ENCODE measurements around the gene POU3F1.

The POU3F1 gene

DNA sequence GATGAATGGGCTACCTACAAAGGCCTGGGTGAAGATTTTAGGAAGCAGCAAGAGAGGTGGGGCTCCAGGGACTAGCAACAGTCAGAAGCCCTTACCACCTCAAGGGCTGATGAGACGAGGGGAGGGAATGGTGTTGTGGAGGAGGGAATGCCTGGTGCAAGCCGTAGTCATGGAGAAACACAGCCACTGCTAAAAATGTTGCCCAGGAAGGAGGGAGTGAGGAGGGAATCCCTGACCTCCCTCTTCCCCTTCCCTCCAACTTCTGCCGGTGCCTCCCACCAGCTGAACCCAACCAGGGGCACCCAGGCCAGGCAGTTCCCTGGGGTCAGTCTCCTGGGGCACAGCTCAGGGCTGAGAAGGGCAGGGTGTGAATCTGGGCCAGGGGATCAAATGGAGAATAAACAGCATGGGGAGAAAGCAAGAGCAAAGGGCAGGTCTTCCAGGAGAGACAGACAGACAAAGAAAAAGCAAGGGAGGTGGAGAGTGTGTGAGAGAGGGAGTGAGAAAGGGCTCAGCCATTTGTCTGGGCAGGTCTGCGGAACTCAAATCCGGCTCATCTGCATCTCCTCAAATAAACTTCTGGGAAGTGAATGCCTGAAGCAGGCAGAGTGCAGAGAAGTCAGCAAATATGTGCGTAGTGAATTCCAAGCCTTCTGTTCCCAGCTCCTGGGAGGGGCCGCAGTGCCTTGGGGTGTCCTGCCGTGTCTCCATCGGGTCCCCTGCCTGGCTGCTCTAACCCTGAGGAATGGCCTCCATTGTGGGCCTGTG, 27.1 kb upstream of the POU3F1 start:
- no peak for DNase-seq (ENCODE audit: low read depth, low spot score)

DNA sequence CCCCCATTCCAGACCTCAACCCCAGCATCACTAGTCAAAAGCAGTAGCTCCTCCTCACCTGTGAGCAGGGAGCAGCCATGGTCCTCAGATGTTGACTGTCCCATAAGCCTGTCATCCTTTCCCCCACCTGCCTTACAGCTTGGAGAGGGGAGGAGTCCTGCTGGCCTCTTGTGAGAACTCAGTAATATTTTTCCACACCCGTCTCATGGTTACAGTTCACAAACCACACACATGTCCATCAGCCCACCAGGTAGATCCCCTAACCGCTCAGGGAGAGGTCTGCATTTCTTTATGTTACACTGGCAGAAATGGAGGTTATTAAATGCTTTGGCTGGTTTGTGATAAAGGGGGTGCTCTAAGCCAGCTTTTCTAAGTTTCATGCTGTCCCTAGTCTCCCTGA, 26.3 kb upstream of the POU3F1 start:
- no peak for DNase-seq (ENCODE audit: low read depth, low spot score)

DNA sequence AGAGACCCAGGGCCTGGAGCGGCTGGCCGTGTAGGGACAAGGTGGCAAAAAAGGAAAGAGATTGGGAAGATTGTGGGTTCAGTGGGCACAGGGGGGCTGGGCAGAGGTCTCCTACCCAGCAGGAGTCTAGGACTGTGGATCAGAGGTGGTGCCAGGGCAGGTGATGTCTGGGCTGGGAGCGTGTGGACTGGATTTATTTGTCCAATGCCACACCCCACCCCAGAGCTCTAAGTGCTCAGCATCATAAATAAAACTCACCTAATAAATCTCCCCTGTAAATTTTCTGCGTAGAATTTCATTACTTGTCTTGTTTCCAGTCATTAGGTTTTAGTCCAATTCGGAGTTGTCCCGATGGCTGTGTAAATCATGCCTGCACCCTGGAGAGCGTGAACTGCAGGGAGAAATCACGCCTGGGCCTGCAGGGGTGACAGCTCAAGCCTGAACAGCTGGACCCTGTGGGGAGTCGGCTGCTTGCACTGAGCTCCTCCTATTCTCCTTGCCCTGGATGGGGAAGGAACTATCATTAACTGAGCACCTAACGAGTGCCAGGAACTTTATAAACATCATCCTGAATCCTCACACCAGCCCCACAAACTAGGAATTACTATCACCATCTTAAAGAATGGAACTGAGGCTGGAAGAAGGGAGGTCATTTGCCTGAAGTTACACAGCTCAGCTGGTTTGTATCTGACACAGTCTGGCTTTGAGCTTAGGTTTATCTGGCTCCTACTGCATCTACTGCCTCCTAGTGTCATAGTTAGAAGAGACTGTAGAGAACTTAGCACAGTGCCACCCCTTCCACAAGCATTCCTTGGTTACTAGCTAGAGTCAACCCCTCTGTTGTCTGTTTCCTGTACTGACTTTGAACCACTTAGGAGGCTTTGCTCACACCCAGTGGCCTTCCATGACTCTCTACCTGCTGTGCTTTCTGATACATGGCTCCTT, 25.0 kb upstream of the POU3F1 start:
- no peak for DNase-seq (ENCODE audit: low read depth, low spot score)

DNA sequence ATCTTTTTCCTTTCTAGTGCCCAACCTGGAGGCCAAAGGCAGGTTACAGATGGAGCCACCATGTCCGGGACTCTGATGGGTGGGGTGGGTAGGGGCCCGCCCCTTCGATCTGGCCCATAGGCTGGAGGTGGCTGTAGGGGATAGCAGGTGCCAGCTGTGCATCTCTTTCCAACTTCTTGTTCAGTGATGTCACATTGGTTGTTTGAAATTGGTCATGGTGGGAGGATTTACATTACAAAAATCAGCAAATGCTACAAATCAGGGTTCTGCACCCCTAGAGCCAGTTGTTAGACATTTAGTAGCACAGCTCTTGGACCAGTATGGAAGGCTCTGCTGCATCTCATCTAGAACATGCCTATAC, 22.4 kb upstream of the POU3F1 start:
- DNase-seq (ENCODE audit: low read depth, low spot score): no peak

DNA sequence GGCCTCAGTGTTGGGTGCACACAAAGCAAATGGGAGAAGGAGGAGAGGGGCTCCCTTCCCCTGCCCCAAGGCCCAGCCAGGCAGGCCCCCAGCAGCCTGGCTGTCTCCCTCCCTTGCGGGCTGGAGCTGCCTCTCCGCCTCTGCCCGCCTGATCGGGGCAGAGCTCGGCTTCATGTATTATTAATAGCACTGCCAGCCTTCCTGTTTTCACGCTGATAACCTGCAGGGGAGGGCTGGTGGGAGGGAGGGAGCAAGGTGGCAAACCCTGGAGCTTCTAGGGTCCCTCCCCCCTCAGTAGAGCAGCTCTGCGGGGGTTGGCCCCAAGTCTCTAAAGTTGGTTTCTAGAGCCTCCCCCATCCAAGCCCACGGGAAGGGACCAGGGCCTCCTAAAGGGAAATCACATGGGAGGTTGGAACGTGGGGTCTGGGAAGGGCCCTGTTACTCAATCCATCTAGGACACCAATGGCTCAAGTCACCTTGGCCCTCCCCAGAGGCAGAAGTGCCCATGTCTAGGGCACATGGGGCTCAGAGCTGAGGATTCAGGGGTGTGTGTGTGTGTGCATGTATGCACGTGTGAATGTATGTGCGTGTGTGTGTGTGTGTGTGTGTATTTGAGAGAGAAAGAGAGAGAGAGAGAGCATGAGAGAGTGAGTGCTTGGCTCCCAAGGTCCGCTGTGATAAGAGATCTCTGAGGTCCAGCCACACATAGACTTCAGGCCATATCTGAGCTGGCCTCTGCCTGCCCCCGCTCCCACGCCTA, 21.8 kb upstream of the POU3F1 start:
- no peak for DNase-seq (ENCODE audit: low read depth, low spot score)

DNA sequence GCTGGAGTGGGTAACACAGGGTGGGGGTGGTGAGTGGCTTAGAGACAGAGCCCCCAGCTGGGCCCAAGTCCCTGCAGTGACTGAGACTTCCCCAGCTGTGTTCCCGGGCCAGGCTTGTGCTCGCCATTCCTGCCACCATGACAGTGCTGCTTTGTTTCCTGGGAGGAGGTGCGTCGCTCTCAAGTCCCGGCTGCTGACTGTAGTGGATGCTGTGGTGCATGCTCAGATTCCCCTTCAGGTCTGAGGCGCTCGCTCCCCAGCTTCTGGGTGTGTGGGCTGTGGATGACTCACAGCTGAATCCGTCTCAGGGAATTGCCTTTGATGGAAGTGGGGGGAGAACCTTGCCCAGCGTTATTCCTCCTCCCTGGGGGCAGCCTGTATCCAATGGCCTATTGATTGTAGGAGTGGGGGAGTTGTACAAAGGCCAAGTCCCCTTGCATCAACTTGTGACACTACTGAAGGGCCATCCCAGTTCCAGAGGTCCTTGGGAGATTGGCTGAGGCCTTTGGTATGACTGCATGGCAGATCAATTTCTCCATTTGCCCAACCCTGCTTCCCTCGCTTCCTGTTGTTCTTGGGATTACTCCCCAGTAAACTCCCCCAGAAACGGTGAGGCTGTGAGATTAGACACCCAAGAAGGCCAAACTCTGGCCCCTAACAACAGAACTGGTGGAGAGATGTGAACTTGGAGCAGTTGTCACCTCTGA, 17.8 kb upstream of the POU3F1 start:
- no peak for DNase-seq (ENCODE audit: low read depth, low spot score)

DNA sequence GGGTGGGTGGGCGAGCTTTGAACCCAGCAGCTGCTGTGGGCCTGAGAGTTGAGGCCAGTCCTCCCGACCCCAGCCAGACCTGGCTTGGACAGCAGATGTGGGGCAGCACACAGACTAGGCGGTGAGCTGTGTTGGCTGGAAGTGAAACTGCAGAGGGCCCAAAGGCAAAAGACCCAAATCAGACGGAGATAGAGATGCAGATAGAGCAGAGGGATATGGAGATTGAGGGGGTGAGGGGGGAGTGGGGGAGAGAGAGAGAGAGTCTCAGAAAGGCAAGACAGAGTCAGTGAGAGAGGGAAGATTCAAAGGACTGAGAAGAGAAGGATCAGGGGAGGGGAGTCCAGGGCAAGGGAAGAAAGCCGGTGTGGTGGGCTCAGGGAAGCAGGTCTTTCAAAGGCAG, 17.0 kb upstream of the POU3F1 start:
- DNase-seq (ENCODE audit: low read depth, low spot score): no peak

DNA sequence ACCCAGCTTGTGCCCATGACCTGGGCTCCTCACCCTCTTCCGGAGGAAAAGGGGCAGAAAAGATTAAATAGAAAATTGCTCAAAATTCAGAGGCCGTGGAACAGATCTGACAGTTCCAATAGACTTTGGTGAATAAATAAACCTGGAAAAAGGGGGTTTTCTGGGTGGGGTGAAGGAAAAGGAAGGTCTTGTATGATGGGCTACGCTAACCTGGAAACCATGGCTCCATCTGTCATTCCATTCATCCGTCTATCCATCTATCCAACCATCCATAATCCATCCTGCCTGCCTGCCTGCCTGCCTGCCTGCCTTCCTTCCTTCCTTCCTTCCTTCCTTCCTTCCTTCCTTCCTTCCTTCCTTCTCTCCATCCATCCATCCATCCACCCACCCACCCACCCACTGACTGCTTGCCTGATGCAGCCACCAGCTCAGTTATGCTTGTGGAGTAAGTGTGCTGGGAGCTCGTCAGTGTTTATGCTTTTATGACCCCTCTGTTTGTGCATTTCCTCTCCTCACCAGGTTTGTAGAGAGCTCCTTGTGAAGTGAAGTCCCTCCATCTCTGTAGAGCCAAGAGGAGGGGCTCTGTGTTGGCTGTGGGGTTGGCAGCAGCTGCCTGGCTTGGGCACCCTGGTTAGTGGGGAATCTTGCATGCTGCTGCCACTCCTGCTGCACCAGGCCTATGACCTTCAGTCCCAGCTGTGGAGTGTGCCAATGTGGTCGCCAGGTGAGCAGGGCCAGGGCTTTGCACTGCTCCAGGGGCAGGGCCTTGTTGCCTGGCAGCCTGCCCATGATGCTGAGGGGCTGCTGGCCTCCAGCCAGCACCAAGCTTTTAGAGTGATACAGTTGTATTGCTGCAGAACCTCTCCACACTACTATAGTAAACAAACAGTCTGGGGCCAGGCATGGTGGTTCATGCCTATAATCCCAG, 16.0 kb upstream of the POU3F1 start:
- DNase-seq (ENCODE audit: low read depth, low spot score): no peak

DNA sequence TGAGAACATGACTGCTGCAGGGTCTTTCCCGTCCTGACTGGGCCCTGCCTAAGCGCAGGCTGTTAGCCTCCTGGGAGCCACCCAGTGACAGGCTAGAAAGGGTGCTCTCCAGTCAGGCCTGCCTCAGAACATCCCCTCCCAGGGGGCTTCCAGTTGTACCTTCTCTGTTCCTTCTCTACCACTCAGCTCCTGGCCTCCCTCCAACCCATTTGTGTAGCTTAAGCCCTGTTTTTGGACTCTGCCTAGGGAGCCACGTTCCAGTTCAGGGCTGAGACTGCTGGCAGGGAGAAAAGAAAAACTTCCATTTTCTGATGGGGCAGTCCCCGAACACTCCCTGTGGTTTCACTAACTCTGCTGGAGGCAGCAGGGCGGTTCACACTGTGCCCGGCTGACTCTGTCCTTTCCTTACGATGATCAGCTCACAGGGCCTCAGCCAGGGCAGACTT, 15.3 kb upstream of the POU3F1 start:
- no peak for DNase-seq (ENCODE audit: low read depth, low spot score)

DNA sequence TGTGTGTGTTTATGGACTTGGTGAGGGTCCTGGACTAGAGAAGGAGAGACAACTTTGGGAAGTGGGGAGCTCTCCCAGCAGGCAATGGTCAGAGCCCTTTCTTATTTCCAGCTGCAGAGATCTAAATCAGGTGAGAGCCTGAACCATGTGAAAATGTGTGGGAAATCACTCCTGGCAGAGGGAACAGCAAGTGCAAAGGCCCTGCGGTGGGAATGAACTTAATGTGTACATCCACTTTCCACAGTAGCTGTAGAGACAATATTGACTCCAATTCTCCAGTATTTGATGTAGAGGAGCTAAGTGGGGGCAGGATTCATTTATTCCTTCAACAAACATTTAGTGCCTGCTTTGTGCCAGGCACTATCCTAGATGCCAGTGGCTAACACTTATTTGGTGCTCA, 14.7 kb upstream of the POU3F1 start:
- DNase-seq (ENCODE audit: low read depth, low spot score): no peak

DNA sequence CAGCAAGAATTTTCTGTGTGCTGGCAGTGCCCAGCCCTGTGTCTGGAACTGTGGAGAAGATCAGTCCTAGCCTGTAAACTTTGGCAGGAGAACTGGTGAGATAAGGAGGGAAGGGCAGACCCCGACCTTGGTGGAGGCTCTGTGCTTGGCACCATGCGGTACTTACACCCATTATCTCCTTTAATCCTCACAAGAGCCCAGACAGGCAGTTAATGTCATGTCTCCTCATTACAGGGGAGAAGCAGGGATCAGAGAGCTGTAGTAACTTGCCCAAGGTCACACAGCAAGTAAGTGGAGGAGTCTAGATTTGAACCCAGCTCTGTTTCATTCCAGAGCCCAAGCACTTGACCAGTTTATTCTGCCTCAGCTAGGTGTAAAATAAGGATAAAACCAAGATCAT, 13.9 kb upstream of the POU3F1 start:
- DNase-seq (ENCODE audit: low read depth, low spot score): no peak

DNA sequence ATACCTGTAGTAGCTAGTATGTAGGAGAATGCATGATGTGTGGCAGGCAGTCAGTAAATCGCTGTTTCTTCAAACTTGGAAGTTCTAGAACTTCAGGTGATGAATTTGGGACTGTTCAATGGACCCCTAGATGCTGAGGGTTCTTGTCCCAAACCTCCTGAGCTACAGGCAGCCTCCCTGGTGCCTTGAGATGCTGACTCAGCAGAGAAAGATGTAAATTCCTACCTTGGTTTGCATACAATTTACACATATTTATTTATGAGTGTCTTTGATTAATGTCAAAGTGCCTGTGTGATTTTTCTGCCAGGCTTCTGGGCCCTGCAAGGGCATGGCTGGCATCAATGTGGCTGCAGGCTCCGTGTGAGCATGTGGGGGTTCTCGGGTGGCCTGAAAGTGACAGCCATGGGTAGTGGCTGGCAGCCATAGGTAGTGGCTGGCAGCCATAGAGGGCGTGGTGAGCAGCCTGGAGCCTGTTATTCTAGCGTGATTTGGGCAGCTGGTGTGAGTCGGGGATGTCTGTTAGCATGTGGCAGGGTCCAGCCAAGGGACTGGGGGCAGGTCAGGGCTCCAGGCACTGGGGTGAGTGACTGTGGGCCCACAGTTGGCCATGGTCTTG, 13.2 kb upstream of the POU3F1 start:
- no peak for DNase-seq (ENCODE audit: low read depth, low spot score)

DNA sequence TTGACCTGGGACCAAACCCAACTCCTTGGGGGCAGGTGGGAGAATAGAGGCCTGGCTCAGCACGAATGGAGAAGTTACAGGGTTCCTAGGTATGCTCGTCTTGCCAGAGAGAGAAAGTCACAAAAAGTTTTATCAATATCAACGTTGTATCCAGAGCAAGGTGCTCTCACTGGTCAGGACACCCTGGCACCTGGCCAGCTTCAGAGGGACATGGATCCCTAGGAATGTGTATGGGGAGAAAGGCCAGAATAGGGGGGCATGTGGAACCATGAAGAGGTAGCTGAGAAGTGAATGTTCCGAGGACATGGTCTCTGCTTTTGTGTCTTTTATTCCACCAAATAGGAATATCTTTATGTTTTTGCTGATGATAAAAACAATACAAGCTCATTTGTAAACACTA, 9.4 kb upstream of the POU3F1 start:
- no peak for DNase-seq (ENCODE audit: low read depth, low spot score)

DNA sequence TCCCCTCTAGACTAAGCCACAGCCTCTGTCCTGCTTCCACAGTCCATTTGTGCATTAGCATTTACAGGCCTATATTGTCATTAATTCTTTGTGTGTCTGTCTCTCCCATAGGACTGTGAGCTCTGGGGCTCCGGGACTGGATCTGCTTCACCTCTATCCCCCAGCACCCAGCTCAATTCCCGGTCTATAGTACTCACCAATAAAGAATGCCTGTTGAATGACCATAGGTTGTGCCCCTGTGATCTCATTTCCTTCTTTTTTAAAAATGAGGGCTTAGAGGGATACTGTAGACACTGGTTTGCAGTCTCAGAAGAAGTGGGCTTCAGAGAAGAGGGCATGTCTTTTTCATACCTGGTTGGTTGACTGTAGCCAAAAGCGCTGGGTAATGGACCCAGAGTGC, 8.8 kb upstream of the POU3F1 start:
- no peak for DNase-seq (ENCODE audit: low read depth, low spot score)

DNA sequence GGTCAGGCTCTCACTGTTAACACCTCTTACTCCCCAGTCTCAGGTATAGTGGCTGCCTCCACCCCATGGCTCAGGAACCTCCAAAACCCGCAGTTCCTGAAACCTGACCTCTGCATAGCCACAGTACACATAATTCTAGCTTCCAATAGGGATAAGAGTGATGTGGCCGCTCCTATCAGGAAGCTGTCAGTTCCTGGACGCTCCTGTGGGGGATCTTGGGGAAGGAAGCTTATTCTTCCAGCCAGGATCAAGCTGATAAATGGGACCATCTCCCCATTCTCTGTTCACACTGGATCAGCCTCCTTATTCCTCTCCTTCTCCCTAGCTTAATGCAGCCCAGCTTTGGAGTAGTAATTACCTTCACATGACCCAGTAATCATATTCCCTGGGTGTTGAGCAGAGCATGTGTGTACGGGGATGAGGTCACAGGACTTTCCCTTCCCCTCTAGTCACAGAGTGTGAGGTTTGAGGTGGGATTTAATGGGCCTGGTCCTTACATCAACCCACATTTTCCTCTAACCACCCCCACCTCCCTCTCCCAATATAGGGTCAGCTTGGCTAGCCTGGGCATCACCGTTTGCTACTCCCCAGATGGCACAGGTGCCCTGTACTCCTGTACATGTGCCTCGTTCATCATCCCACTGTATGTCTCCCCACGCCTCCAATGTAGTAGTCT, 7.0 kb upstream of the POU3F1 start:
- DNase-seq (ENCODE audit: low read depth, low spot score): no peak

DNA sequence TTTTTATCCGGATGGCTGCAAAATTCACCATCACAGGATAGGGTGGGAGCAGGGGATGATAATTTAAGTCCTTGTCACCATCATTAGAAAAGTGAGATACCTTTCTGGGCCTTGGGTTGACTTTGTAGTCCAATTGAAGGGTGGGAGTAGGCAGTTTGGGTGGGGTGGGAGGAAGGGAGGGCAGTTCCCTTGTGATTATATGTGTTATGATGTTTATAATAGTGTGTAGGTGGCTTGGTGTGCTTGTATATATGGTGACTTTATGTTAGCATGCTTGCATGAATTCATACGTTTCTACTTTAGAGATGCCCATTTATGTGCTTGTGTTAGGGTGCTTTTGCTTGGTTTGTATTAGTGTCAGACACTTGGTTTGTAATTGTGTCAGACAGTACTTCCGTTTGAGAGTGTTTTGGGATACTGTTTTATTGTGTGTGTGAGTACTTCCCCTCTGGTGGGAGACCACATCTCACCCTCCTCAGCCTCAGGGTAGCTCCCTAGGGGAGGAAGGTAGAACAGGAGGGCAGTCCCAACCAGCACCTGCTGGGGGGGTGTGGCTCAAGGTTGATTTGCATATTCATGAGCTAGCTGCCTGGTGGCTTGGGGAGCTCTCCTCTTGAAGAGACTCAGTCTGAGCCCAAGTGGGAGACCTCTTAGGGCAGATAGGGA, 6.3 kb upstream of the POU3F1 start:
- DNase-seq (ENCODE audit: low read depth, low spot score): no peak

DNA sequence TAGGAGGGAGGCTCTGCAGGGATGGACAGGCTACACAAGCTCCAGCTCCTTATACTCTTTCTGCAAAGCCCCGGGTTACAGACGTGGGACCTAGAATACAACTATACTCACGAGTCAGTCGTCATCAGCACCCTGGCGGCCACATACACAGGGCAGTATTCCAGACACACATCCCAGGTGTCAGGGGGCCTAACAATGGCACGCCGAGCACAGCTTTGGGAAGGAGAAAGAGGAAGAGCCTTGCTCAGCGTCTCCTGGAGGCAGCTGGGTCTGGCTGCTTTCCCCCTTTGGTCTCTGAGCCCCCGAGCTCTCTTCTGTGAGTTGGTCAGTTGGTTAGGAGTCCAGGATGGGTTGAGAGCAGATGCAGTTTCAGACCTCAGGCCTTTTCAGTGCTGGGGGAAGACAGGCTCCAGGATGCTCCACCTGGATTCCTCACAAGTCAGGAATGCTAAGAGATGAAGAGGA, 4.5 kb upstream of the POU3F1 start:
- no peak for DNase-seq (ENCODE audit: low read depth, low spot score)

DNA sequence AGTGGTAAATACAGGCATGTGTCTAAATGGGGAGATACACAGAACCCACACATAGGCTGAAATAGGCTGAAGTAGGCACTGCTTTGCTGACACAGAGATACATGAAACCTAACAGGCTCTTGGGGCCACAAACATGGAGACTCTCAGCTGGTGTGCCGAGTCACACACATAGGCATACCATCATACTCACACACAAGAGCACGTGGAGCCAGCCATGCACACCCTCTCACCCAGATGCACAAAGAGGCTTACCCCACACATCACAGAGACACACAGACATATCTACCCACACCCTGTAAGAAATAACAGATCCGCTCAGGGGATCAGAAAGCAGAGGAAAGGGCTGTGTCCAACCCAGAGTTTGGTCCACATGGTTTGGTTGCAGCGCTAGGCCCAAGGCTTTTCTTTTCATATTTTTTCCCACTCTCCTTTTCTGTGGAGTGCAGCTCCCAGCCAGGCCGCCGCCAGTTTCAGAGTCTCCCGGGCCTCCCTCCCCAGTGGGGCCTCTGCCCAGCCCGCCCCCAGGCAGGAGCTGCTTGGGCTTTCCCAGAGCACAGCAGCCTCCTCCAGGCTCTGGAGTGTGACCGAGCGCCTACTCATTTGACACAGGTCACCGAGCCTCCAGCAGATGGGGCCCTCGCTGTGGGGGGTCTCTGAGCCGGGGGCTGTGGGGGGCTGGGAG, 3.9 kb upstream of the POU3F1 start:
- DNase-seq (ENCODE audit: low read depth, low spot score): no peak

Measured in iPS DF 19.7 (cell line).